A673 (cell line): ENCODE data around the gene ARHGEF4.

ENCODE experiments used
- CTCF ChIP-seq: fragments of 300-800, 200-600 bp; sonication (generic); conservative IDR thresholded peaks from 2 replicates; pipeline ENCODE4 v1.5.1; 2017; ENCODE audit warnings: low read depth, mild to moderate bottlenecking, antibody characterized with exemption, low read length, moderate library complexity, mixed read lengths
- EZH2 ChIP-seq: fragments of 200-600 bp; sonication (generic); IDR thresholded peaks from 2 replicates; pipeline ENCODE4 v1.6.1; 2017; ENCODE audit warnings: borderline replicate concordance, low read depth, mild to moderate bottlenecking, mixed read lengths, antibody characterized with exemption, low read length; ENCODE audit not compliant: poor library complexity, severe bottlenecking

GRCh38 chr2:130819226-130819607 is 17.5 kb upstream of the ARHGEF4 start:
- TF ChIP-seq CTCF = no peak
- no peak for TF ChIP-seq EZH2
